Muscle of leg (tissue), 11 donors: ENCODE data around the gene CAPRIN1. TPM values are rescaled to one million over a fixed set of nuclear protein-coding genes. Genes with fewer than 3 reads are reported as not detected.
"Not testable (repeated sequence)": the region's sequence is repeated elsewhere in the genome, so short reads cannot be mapped to it uniquely, and the experiment has no call there.

ENCODE experiments used
- DNase-seq: peaks from one replicate; pipeline ENCODE4 v3.0.0; 2013
- H3K27ac ChIP-seq: one replicate; pipeline ENCODE4 v1.5.1; 2013; ENCODE audit warnings: mild to moderate bottlenecking, low read length, control low read depth
- H3K27me3 ChIP-seq: one replicate; pipeline ENCODE4 v1.6.1; 2013; ENCODE audit warnings: low read length; ENCODE audit not compliant: control insufficient read depth, insufficient read depth
- H3K36me3 ChIP-seq: one replicate; pipeline ENCODE4 v1.6.1; 2013; ENCODE audit warnings: low read length; ENCODE audit not compliant: control insufficient read depth, insufficient read depth
- H3K4me1 ChIP-seq: one replicate; pipeline ENCODE4 v1.6.1; 2013; ENCODE audit warnings: low read length; ENCODE audit not compliant: control insufficient read depth, insufficient read depth
- H3K4me3 ChIP-seq: one replicate; pipeline ENCODE4 v1.5.1; 2013; ENCODE audit warnings: low read length, control low read depth
- H3K9me3 ChIP-seq: replicated peaks from 2 replicates; pipeline ENCODE4 v1.6.1; 2013; ENCODE audit warnings: low read depth, low read length; ENCODE audit not compliant: control insufficient read depth
- WGBS: methylation state at CpG from one replicate; pipeline ENCODE4 v1.1.5; 2013; ENCODE audit warnings: missing lambda C conversion rate; ENCODE audit not compliant: insufficient coverage; 5-methylcytosine and 5-hydroxymethylcytosine counted together
- polyA plus RNA-seq, 8 donors: library from polyadenylated mRNA; unstranded; fragments of 120-200 nt; gene quantifications; one replicate each; pipeline versions ENCODE4 v1.2.1 to v1.2.3, GENCODE V29; 2013; ENCODE audit warnings: inconsistent platforms in 1 of 8, low replicate concordance in 1 of 8; ENCODE audit not compliant: insufficient read length in 8 of 8, insufficient read depth in 1 of 8
- total RNA-seq: library from RNA; stranded (reverse); fragments of 120-200 nt; gene quantifications from one replicate; pipeline ENCODE4 v1.2.4, GENCODE V29; 2013

CAPRIN1 gene
- total and polyA plus RNA-seq, 9 donors, result 117 to 166 (median 144) TPM

GRCh38 chr11:34049028-34049427 lies 2.5 kb upstream of the CAPRIN1 start:
- Histone ChIP-seq H3K27ac (no peak overlapping the region), H3K36me3 (no peaks in the 10 kb centered on the region), H3K4me1 (peaks cover 7% of the 10 kb centered on the region), H3K4me3 (no peak overlapping the region), H3K27me3 (peaks cover 4% of the 10 kb centered on the region), H3K9me3 (no peaks in the 10 kb centered on the region)
- WGBS, result no CpG with 5 or more reads among the region's 4 CpGs
- no peak for DNase-seq

- H3K9me3 ChIP-seq, result no peaks in the 10 kb centered on the region
- 0% methylated on average over 2 of the region's 14 CpGs for WGBS
- H3K4me3 ChIP-seq, result peak overlapping the region; percentile 70
- H3K36me3 ChIP-seq, result peaks cover 5% of the 10 kb centered on the region
- H3K27ac ChIP-seq, result peak overlapping the region; percentile 99
- H3K4me1 ChIP-seq, result peaks cover 11% of the 10 kb centered on the region
- no peaks in the 10 kb centered on the region for H3K27me3 ChIP-seq
- peak; percentile 22 for DNase-seq
Measured at GRCh38 chr11:34050581-34051348, 766 bp upstream of the CAPRIN1 start.

- H3K27me3 ChIP-seq, result no peaks in the 10 kb centered on the region
- H3K27ac ChIP-seq, result peak overlapping the region; percentile 99
- peaks cover 11% of the 10 kb centered on the region for H3K4me1 ChIP-seq
- WGBS, result under 1% methylated on average over 82 of the region's 82 CpGs
- peak overlapping the region; percentile 95 for H3K4me3 ChIP-seq
- no peaks in the 10 kb centered on the region for H3K9me3 ChIP-seq
- H3K36me3 ChIP-seq, result peaks cover 5% of the 10 kb centered on the region
- peak; percentile 97 for DNase-seq
Measured at GRCh38 chr11:34052036-34052607, 591 bp downstream of the CAPRIN1 start.

DNA sequence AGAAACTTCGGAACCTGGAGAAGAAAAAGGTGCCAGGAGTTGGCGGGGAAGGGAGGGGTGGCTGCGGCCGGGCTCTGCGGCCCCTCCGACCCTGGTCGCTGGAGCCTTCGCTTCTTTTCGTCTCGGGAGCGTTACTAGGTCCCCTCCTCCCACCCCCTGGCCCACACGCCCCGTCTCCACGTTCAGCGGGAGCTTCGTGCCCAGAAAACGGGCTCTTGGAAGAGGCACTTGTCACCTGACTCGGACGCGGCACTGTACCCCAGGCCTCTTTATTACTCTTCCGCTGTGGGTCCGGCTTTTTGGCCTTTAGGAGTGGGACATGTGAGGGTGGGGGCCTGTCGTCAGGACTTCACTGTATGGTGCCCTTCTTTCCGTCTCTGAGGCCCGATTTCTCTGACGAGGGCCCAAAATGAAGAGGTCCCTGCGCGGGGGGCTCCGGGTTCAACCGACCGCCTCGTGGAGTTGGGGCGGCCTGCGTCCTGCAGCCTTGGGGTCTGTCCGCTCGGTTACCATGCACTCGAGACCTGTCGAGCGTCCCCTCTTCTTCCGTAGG lies 1.2 kb downstream of the CAPRIN1 start:
- Histone ChIP-seq H3K27me3 (no peaks in the 10 kb centered on the region), H3K4me1 (peaks cover 11% of the 10 kb centered on the region), H3K4me3 (peak overlapping the region; percentile 95), H3K36me3 (peaks cover 6% of the 10 kb centered on the region), H3K27ac (peak overlapping the region; percentile 96), H3K9me3 (no peaks in the 10 kb centered on the region)
- peak; percentile 49 for DNase-seq
- 0% methylated on average over 35 of the region's 40 CpGs for WGBS

DNA sequence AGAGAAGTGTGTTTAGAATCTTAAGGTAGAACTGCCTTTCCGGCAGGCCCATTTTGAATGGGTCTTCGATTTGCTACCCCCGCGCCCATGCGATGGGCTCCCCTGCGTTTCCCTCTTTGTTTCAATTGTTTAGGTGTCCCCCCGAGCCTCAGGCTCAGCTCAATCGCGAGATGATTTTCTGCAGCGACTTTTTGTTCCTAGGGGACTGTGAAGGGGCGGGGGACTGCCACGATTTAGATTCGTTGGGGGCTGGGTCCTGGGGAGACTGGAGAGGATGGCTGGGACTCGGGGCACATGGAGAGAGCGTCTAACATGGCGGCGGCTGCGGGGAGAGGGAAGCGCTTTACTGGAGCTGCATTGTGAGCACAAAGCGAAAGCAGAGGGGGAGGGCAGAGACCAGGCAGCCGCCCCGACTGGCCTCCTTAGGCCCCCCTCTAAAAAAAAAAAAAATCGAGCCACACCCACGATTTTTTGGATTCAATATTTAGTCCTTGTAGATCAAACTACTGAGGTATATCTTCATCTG lies 1.7 kb downstream of the CAPRIN1 start:
- Histone ChIP-seq H3K36me3 (peaks cover 9% of the 10 kb centered on the region), H3K27ac (peak overlapping the region; percentile 96), H3K4me1 (peaks cover 11% of the 10 kb centered on the region), H3K9me3 (no peaks in the 10 kb centered on the region), H3K27me3 (no peaks in the 10 kb centered on the region), H3K4me3 (peak overlapping the region; percentile 95)
- peak; percentile 91 for DNase-seq
- WGBS, result 1% methylated on average over 17 of the region's 24 CpGs

GRCh38 chr11:34054351-34054750 lies 2.8 kb downstream of the CAPRIN1 start:
- DNase-seq, H3K4me3 ChIP-seq, H3K27me3 ChIP-seq, H3K27ac ChIP-seq, H3K36me3 ChIP-seq, H3K9me3 ChIP-seq: not testable (repeated sequence)
- WGBS, result 88% methylated on average over 5 of the region's 11 CpGs
- H3K4me1 ChIP-seq, result peaks cover 11% of the 10 kb centered on the region

DNA sequence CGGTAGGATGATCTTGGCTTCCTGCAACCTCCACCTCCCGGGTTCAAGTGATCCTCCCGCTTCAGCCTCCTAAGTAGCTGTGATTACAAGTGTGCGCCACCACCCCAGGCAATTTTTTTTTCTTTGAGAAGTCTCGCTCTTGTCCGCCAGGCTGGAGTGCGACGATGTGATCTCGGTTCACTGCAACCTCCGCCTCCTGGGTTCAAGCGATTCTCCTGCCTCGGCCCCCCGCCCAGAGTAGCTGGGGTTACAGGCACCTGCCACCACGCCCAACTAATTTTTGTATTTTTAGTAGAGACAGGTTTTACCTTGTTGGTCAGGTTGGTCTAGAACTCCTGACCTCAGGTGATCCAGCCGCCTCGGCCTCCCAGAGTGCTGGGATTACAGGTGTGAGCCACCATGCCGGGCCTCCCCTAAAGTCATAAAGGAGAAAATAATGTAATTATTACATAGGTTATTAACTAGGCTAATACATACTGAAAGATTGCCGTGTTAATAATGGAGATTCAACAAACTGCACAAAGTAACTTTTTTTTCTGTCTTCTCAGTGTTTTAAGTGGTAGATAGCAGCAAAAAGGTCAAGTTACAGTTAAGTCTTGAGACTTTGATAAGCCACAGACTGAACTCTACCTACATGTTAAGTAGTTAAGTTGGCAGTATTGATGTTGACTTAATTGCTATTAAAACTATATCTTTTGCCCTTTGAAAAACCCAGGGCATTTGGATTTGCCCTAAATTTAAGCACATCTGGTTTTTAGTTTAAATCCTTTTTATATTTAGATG lies 3.9 kb downstream of the CAPRIN1 start:
- Histone ChIP-seq H3K4me1 (peaks cover 11% of the 10 kb centered on the region), H3K27ac (no peak overlapping the region)

GRCh38 chr11:34056672-34057071 lies 5.1 kb downstream of the CAPRIN1 start:
- no CpG with 5 or more reads among the region's 2 CpGs for WGBS
- H3K9me3 ChIP-seq, result no peaks in the 10 kb centered on the region
- DNase-seq, result no peak
- peaks cover 5% of the 10 kb centered on the region for H3K4me1 ChIP-seq
- no peaks in the 10 kb centered on the region for H3K27me3 ChIP-seq
- H3K4me3 ChIP-seq, result no peak overlapping the region
- peaks cover 14% of the 10 kb centered on the region for H3K36me3 ChIP-seq
- no peak overlapping the region for H3K27ac ChIP-seq

More for the DNA sequence above, 3.9 kb downstream of the CAPRIN1 start:
- Histone ChIP-seq H3K4me3 (no peak overlapping the region), H3K9me3 (no peaks in the 10 kb centered on the region), H3K27me3 (no peaks in the 10 kb centered on the region), H3K36me3 (peaks cover 9% of the 10 kb centered on the region)
- 100% methylated on average over 4 of the region's 18 CpGs for WGBS
- DNase-seq, result no peak

DNA sequence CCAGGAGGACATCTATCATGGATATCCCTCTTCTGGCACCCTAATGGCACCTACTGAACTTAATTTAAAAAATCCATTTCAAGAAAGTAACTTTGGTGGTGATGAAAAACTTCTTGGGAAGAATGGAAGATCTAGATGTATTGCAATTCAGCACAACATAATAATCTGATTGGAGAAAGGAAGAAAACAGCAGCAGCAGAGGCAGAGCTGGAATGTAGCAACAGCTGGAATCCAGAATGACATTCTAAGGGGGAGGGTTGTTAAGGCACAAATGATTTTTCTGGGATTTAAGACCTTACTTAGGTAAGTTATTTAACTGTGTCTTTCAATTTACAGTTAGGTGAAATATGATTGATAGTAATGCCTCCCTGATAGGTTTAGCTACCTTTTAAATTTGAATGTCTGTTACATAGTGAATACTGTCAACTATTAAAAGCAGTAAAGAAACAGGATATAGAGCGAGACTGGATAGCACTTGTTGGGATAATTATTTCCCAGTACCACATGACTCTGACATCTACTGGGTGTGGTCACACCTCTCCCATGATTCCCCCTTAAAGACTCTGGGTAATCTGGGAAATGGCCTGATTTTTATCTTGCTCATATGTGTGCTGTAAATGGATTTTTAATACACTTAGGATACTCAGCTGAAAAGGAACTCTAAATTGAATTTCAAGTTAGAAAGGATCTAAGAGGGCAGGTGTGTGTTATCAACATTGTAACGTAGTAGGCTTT lies 11.7 kb downstream of the CAPRIN1 start:
- peaks cover 16% of the 10 kb centered on the region for H3K36me3 ChIP-seq
- DNase-seq, result no peak
- no CpG with 5 or more reads among the region's 2 CpGs for WGBS
- no peaks in the 10 kb centered on the region for H3K9me3 ChIP-seq
- H3K27ac ChIP-seq, result no peak overlapping the region
- no peaks in the 10 kb centered on the region for H3K27me3 ChIP-seq
- no peaks in the 10 kb centered on the region for H3K4me1 ChIP-seq
- H3K4me3 ChIP-seq, result no peak overlapping the region
